ENCODE measurements around the gene LPIN1.

GRCh38 chr2:11709293-11709692 lies 37.1 kb upstream of the LPIN1 start:
- TF ChIP-seq, protein P1, sequence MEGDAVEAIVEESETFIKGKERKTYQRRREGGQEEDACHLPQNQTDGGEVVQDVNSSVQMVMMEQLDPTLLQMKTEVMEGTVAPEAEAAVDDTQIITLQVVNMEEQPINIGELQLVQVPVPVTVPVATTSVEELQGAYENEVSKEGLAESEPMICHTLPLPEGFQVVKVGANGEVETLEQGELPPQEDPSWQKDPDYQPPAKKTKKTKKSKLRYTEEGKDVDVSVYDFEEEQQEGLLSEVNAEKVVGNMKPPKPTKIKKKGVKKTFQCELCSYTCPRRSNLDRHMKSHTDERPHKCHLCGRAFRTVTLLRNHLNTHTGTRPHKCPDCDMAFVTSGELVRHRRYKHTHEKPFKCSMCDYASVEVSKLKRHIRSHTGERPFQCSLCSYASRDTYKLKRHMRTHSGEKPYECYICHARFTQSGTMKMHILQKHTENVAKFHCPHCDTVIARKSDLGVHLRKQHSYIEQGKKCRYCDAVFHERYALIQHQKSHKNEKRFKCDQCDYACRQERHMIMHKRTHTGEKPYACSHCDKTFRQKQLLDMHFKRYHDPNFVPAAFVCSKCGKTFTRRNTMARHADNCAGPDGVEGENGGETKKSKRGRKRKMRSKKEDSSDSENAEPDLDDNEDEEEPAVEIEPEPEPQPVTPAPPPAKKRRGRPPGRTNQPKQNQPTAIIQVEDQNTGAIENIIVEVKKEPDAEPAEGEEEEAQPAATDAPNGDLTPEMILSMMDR (conservative IDR thresholded peaks at IDR 0.05 in 1 of 2, IDR thresholded peaks at IDR 0.05 in 1 of 2; ENCODE audit: extremely low read depth in 1 of 2, insufficient read depth in 1 of 2, low read depth in 1 of 2, low read length in 2 of 2) = no peak
- TF ChIP-seq EZH2 (IDR thresholded peaks at IDR 0.05; ENCODE audit: borderline replicate concordance, low read length) = no peak

Measured in mammary epithelial cell (primary cell).